Left renal pelvis (tissue), 4 donors: ENCODE results near the gene MAPRE3. TPM values are rescaled to one million over a fixed set of nuclear protein-coding genes. Genes with fewer than 3 reads are reported as not detected.

Experiments used
- DNase-seq, 4 donors: peaks; one replicate each; pipeline ENCODE4 v3.0.0-alpha.2; 2013; ENCODE audit warnings: low read depth in 4 of 4, low spot score in 3 of 4
- polyA plus RNA-seq, 4 donors: library from polyadenylated mRNA; unstranded; fragments of 120-200 nt; gene quantifications; one replicate each; pipeline ENCODE4 v1.2.1, GENCODE V29; 2013; ENCODE audit not compliant: insufficient read length in 4 of 4

MAPRE3 gene
- polyA plus RNA-seq, 4 donors = 10.2 to 17.8 (median 13.1) TPM

GRCh38 chr2:27007416-27008374, 37.3 kb downstream of the MAPRE3 start:
- no peak for DNase-seq

GRCh38 chr2:27008678-27009077, 38.2 kb downstream of the MAPRE3 start:
- no peak for DNase-seq

- DNase-seq = no peak
Observed at GRCh38 chr2:27009083-27009482, 38.6 kb downstream of the MAPRE3 start.

- no peak for DNase-seq
Observed at GRCh38 chr2:27009716-27010115, 39.3 kb downstream of the MAPRE3 start.

DNA sequence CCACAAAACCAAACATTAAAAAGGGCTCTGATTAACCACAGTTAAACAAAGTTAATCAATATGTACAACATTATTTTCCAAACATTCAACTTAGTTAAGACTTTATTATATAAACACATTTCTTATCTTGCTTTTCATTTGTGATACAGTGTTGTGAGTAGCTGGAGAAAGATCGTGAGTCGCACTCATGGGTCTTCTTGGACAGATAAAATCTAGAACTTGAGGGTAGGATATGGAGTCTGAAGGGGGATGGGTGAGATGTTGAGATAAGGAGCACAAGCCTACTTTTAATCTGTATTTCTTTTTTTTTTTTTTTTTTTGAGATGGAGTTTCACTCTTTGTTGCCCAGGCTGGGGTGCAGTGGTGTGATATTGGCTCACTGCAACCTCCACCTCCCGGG, 39.7 kb downstream of the MAPRE3 start:
- no peak for DNase-seq

- no peak for DNase-seq
Observed at GRCh38 chr2:27013738-27014137, 43.3 kb downstream of the MAPRE3 start.

DNA sequence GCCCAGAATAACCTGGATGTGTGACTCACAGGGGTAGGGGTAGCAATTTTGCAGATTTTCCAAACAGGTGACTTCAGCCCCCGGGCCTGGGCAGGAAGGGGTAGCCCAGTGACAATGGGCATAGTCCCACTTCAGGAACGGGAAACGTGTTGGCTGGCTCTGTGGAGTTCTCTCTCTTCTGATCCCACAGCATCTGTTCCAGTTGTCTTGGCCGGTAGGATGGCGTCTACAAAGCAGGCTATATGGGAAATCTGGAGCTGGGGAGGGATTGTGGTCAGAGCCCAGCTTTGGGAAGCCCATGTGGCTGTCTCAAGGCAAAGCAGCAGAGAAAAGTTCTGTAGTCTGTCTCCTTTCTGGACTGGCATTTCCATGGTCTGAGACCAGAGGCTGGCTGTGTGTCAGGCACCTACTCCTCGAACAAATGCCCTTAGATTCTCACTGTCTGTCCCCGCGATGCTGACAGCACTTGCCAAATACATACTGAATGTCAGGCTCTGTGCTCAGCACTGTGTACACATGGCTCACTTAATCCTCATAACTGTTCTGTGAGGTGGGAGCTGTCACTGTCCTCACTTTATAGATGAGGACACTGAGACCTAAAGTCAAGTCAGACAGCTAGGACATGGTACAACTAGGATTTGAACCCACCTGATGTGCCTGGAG, 44.5 kb downstream of the MAPRE3 start:
- no peak for DNase-seq

DNA sequence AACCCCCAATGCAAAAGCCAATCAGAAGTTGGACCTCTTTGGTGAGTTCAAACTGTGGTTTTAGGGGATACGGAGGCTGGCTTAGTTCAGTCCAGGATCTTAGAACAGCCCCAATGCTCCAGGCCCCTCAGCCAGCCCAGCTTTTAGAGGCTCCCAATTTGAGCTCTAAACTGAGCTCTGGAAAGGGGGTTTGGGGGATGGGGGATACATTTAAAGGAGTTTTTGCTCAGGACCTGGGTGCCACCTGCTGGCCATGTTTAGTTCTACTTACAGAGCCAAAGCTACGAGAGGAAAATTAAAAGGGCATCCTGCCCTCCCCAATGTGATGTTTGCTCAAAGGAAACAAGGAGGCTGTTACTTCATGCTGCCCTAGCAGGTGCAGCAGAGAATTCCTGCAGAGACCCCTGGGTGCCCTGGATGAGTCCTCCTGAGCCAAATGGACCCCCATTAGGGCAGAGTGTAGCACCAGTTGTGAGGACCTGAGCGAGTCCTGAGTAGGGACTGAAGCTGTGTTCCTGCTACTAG, 46.4 kb downstream of the MAPRE3 start:
- peak in 1 of 4 donors; percentile 33 for DNase-seq

DNA sequence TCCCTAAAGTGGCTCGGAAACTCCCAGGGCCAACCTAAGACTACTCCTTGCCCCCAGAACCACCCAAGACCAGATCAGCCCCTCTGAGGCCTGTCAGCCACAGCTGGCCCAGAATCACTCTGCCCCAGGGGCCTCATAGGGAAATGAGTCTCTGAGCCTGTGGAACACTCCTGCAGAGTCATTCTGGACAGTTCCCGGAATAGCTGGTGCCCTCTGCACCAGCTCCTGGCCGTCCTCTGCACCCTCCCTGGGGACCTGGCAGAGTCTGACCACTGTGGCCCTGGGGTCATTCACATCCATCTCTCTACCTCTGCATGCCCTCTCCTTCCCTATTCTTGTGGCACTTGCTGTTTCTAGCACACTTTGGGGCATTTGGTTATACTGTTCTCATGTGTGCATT, 47.7 kb downstream of the MAPRE3 start:
- no peak for DNase-seq

DNA sequence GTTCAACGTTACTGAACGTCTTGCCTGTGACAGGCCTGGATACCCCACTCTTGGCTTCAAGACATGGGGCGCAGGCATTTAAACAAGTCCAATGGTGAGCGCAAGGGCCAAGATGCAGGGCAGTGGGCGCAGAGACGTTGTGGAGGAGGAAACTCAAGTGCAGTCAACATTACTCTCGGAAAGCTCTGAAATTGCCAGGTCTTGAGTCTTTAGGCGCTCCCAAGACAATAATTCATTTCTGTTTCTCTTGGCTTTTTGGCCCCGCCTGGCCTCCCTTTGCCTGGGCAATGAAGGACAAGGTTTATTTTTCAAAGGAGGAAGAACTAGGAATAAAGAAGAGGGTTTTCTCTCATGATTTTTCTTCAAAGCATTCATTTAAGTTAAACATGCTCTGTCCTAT, 49.0 kb downstream of the MAPRE3 start:
- DNase-seq = no peak

- DNase-seq = no peak
Observed at GRCh38 chr2:27019931-27020855, 49.8 kb downstream of the MAPRE3 start.

DNA sequence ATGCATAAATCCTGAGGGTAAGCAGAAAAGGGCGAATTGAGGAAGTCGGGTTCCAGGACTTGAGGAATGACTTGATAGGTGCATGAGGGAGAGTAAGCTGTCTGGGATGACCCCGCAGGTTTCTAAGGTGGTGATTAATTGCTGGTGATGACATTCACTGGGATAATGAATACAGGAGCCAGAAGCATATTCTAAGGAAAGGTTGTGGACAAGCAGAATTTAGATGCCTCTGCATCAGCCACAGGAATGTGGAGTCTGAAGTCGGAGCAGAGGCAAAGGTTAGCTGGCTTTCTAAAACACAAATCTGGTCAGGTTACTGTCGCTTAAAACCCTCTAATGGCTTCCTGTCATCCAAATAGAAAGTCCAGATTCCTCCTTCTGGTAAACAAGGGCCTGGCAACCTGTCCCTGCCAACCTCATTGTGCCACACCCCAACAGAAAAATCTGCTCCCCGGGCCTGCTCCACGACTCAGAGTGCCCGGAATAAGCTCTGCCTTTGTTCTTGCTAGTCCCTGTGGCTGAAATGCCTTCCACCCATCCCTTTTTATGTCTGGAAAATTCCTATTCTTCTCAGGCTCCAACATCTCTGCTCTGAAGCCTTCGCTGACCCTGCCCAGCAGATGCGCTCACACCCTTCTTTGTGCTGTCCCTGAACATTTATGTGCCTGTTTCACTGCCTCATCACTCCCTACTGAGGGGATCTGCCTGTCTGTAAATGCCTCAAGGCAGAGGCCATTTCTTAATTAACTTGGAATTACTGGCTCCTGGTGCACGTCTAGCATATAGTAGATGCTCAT, 51.0 kb downstream of the MAPRE3 start:
- no peak for DNase-seq

DNA sequence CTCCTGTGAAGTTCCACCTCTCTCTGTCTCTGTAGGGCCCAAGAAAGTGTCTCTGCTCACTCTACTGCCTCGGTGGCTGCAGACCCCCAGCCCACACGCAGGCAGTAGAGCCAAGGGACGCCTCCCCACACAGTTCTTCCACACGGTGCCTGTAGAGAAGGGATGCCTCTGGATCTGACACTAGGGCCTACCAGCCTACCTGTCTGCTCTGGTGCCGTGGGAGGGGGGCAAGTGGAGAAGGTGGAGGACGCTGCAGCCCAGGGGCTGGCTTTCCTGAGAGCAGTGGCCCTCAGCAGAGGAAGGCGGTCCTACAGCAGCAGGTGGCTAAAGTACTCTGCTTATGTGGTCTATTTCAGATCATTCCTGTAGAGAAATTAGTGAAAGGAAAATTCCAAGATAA, 53.3 kb downstream of the MAPRE3 start:
- no peak for DNase-seq

DNA sequence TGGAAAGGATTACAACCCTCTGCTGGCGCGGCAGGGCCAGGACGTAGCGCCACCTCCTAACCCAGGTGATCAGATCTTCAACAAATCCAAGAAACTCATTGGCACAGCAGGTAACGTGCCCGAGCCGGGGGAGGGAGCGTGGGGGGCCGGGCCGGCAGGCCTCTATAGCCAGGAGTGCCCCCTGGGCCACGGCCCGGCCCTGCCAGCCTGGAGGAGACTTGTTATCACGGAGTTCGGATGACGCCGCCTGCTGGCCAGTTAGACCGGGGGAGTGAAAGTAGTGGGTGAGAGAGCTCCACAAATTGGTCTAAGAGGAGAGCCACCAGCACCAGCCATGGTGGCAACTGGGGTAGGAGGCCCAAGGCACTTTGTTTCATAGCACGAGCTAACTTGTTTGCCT, 53.8 kb downstream of the MAPRE3 start:
- DNase-seq = no peak

- no peak for DNase-seq
Observed at GRCh38 chr2:27024812-27025211, 54.4 kb downstream of the MAPRE3 start.

GRCh38 chr2:27025281-27025800, 54.9 kb downstream of the MAPRE3 start:
- DNase-seq = no peak

GRCh38 chr2:27025861-27026851, 55.7 kb downstream of the MAPRE3 start:
- no peak for DNase-seq

- no peak for DNase-seq
Observed at GRCh38 chr2:27027211-27027651, 56.8 kb downstream of the MAPRE3 start.
